GM18951 (cell line): ENCODE measurements around the gene ABHD17A.

ENCODE experiments used
- POLR2A ChIP-seq: IDR thresholded peaks from 4 replicates; pipeline ENCODE4 v1.6.1; 2011; ENCODE audit warnings: mild to moderate bottlenecking; ENCODE audit not compliant: insufficient read length, insufficient read depth; ENCODE audit errors: extremely low read depth
- in situ Hi-C: fragments of 300-500 bp; cut with MboI; formaldehyde crosslinking; loops from one replicate; pipeline ENCODE4 v1.12.0; 2022; ENCODE audit warnings: low sequenced_read_pairs, mixed read lengths, inconsistent platforms; ENCODE audit not compliant: unreplicated experiment

The ABHD17A gene

GRCh38 chr19:1918975-1919374, 33.7 kb upstream of the ABHD17A start:
- TF ChIP-seq POLR2A: no peak
- in situ Hi-C loops: no loop called here

DNA sequence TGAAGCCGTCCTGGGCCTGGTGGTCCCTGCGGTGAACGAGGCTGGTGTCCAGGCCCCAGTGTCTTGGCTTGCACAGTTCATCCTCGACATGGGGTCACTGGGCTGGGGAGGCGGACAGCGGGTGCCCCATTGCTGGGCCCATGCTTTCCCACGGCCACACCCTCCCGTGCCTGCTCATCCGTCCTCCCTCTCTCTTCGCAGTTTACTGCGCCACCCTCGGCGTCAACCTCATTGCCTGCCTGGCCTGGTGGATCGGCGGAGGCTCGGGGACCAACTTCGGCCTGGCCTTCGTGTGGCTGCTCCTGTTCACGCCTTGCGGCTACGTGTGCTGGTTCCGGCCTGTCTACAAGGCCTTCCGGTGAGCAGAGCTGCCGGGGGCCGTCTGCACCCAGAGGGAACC, 32.6 kb upstream of the ABHD17A start:
- no peak for TF ChIP-seq POLR2A
- in situ Hi-C loops: no loop called here

- TF ChIP-seq POLR2A: no peak
- in situ Hi-C loops: no loop called here
Observed at GRCh38 chr19:1917146-1917545, 31.9 kb upstream of the ABHD17A start.

GRCh38 chr19:1914826-1915341, 29.6 kb upstream of the ABHD17A start:
- in situ Hi-C loops: no loop called here
- no peak for TF ChIP-seq POLR2A

DNA sequence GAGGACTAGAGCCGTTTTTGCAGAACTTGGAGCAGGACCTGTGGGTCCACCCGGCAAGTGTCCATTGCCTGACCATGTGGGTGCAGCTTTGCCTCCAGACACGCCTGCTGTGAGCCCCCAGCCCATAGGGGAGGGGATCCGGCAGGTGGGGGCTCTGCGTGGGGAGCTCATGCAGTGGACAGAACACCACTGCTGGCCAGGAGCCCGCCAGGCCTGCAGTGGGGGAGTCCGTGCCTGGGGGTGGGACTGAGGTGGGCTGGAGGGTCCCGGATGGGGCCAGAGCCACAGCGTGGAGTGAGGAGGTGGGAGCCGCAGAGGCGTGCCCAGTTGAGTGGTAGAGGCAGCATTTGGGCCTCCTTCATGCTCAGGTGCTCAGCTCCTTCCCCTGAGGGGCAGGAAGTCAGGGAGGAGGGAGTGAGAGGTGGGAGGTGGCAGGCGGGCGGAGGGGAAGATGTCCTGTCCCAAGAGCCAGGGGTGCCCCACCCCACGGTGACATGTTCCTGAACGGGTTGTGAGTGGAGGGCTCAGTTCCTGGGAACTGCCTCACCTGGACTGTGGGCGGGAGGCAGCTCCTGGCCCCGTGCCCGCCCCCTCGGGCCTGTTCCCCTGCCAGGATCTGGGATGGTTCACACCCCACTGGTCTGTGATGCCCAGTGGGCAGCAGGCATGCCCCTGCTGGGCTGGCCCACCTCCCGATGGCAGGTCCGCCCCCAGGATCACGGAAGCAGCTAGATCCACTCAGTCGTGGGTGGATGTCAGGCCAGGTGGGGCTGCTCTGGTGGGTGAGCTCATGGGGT, 28.7 kb upstream of the ABHD17A start:
- no peak for TF ChIP-seq POLR2A
- in situ Hi-C loops: no loop called here

DNA sequence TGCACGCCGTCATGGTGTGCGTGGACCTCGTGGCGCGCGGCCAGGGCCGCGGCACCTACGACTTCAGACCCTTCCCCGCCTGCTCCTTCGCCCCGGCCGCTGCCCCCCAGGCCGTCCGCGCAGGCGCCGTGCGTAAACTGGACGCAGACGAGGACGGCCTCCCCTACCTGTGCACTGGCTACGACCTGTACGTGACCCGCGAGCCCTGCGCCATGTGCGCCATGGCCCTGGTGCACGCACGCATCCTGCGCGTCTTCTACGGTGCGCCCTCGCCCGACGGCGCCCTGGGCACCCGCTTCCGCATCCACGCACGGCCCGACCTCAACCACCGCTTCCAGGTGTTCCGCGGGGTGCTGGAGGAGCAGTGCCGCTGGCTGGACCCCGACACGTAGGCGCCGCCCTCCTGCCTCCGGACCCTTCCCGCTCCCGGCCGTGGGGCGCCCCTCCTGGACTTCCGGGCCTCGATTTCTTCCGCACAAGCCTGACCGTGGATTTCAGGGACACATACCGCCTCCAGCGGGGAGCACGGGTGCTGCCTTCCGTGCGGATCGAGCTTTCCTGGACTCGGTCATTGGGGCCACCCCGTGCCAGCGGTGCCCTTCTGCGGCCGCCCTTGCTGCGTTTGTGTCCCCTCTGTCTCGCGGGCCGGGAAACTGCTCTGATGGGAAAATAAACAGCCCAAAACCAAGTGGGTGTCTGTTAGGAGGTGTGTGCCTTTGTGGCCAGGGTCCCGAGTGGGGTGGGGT, 27.6 kb upstream of the ABHD17A start:
- no peak for TF ChIP-seq POLR2A
- in situ Hi-C loops: no loop called here

DNA sequence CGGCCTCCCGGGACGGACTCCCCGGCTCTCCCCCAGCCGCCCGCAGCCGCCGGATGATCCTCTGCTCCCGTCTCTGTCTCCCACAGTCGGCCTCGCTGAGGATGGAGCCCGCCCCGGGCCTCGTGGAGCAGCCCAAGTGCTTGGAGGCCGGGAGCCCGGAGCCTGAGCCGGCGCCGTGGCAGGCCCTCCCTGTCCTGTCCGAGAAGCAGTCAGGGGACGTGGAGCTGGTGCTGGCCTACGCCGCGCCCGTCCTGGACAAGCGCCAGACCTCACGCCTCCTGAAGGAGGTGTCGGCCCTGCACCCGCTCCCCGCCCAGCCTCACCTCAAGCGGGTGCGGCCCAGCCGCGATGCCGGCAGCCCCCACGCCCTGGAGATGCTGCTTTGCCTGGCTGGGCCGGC, 26.7 kb upstream of the ABHD17A start:
- in situ Hi-C loops: no loop called here

GRCh38 chr19:1911098-1911497, 25.8 kb upstream of the ABHD17A start:
- in situ Hi-C loops: no loop called here
- TF ChIP-seq POLR2A: no peak

More for the DNA sequence above, 26.7 kb upstream of the ABHD17A start:
- no peak for TF ChIP-seq POLR2A

DNA sequence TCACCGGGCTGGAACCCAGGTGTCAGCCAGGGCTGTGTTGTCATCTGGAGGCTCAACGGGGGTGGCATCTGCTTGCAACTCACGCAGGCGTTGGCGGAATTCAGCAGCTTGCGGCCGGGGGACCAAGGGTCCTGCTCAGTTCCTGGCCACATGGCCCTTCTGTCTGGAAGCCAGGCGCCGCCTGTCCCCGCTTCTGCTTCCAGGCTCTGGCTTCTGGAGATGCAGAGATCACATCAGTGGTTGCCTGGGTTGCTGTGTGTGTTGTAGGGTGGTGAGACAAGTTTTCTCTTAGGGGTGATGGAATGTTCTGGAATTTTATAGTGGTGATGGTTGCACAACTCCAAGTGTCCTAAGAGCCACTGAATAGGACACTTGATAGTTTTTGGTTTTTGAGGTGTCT, 24.9 kb upstream of the ABHD17A start:
- in situ Hi-C loops: no loop called here

DNA sequence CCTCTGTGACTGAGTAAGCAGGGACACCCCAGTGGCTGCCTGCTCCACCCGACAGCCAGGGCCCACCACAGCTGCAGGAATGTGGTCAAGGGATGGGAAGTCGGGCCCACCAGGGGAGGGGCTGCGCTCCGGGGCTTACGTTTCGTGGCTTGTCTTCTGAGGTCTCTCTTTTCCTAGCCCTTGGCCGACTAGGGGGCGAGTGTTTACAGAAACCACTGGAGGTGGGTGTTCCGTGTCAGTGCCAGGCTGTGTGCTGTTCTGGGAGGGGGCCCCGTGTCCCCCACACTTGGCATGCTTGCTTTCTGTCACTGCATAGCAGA, 24.4 kb upstream of the ABHD17A start:
- in situ Hi-C loops: no loop called here

More for the DNA sequence above, 24.9 kb upstream of the ABHD17A start:
- no peak for TF ChIP-seq POLR2A

GRCh38 chr19:1908364-1908678, 23.0 kb upstream of the ABHD17A start:
- no peak for TF ChIP-seq POLR2A
- in situ Hi-C loops: no loop called here

More for the DNA sequence above, 24.4 kb upstream of the ABHD17A start:
- TF ChIP-seq POLR2A: no peak

DNA sequence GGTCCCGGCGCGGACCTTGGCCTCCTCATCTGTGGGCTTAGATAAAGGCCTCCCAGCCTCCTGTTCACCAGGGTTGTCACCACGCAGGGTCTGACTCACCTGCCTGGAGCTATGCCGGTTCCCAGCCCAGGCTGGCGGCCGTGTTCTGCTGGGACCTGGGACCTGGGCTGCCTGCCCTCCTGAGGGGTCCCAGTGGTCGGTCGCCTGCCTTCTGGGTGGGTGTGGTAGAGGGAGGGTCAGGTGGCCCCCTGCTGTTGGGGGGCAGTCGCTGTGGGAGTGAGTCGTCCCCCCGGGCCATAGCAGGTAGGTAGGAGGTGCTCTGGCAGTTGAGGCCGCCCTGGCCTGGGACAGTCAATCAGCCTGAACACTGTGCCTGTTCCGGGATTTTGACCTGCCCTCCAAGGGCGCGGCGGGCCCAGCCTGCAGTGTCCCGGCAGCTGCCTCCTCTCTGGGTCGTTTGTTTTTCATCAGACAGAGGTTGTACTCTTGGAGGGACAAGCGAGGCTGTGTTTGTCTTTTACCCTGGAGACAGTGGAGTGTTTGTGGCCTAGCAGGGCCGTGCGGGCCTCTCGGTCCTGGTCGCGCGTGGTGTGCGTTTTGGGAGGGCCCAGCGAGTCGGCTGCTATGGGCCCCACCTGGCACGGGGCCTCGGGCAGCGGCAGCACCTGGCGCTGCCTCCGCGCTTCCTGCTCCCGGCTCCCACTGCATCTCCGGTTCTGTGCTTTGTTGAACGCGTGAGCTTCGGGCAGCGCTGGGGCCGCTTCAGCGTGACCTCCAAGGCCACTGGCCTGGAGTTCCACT, 22.5 kb upstream of the ABHD17A start:
- TF ChIP-seq POLR2A: no peak
- in situ Hi-C loops: no loop called here

- in situ Hi-C loops: no loop called here
- TF ChIP-seq POLR2A: no peak
Observed at GRCh38 chr19:1906985-1907562, 21.8 kb upstream of the ABHD17A start.
